Measurements from ENCODE around the gene FOXO6.

FOXO6 gene

GRCh38 chr1:41353744-41354143 is 7.5 kb upstream of the FOXO6 start:
- DNase-seq = peak; percentile 89

- DNase-seq = peak; percentile 42
Measured at GRCh38 chr1:41354956-41355355, 6.3 kb upstream of the FOXO6 start.

DNA sequence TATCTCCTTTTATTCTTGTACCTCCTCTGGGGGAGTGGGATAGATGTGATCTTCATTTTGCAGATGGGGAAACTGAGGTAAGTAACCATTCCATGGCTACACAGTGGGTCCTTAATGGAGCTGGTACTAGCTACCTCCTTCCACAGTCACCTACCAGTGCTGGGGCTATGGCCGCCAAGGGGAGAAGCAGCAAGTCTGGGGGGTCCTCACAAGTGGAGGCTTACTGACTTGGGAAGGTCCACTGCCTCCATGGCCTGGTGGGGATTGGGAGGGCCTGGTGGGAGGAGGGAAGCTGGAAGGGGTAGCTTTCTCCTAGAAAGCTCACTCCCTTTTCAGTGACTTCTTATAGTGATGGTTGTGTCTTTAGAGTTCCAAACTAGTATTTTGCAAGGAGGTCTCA is 5.9 kb upstream of the FOXO6 start:
- no peak for DNase-seq

GRCh38 chr1:41355761-41356160 is 5.5 kb upstream of the FOXO6 start:
- peak; percentile 38 for DNase-seq

GRCh38 chr1:41356752-41357151 is 4.5 kb upstream of the FOXO6 start:
- DNase-seq = no peak

DNA sequence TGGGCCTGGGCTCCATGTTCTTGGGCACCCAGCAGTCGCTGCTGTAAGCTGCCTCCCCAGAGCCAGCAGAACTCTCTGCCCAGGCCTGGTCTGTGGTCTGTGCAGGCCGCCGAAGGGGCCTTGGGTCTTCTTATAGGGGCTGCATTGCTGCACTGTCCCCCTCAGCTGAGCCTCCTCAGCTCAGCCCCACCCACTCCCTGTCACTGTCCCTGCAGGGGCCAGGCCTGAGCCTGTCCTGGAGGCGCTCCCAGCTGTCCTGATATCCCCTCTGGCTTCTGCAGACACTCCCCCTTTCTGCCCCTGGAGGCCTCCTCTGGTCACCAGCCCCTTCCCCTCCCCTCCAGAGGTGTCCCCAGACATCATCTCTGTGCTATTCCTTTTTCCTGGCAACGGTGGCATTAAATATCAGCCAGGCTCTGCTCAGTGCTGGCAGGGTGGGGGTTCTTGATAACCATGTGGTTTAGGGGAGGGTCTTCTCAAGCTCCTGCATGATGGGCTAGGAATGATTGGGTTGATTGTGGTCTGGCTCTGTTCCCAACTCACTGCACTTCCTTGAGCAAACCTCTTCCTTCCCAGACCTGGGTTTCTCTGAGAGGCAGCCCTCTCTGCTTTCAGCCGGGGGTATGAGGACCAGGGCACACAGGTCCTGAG is 3.7 kb upstream of the FOXO6 start:
- DNase-seq = peak; percentile 63

DNA sequence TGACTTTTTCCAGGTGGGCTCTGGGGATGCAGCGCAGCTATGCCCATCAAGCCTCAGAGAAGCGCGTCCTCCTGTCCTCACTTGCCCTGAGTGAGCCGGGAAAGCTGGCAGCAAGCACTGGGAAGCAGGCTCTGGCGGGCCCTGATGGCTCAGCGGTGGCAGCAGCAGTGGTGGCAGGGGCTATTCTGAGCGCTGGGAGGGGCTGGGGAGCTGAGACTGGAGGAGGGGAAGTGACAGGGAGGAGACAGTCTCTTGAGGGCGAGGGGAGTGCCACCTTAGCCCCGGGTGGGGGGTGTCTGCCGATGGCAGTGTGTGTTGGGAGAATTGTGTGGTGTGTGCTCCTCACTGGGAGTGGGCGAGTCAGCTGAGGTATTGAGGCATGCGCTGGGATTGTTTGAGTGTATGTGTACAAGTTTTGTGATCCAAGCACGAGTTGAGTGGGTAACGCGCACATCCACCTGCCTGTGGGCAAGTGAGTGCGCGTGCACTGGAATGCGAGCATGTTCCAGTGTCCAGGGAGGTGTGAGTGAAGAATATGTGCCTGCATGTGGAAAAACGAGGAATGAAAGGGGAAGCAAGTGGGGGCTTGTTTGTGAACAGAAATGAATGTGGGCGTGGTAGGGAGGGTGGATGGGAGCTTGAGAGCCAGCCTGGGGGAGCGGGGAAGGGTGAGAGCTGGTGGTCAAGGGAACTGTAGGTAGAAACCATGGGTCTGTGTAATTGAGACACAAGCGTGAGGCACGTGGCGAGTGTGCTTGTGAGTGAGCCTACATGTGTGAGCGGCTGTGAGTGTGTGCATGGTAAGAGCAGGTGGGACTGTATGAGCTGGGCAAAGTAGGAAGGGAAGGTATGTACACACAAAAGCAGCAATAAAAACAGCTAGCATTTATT is 2.9 kb upstream of the FOXO6 start:
- peak; percentile 66 for DNase-seq

- DNase-seq = peak; percentile 85
Measured at GRCh38 chr1:41359211-41360073, 1.8 kb upstream of the FOXO6 start.

- peak; percentile 82 for DNase-seq
Measured at GRCh38 chr1:41360074-41360785, 1.0 kb upstream of the FOXO6 start.

- peak; percentile 66 for DNase-seq
Measured at GRCh38 chr1:41361495-41362356, 492 bp downstream of the FOXO6 start.

DNA sequence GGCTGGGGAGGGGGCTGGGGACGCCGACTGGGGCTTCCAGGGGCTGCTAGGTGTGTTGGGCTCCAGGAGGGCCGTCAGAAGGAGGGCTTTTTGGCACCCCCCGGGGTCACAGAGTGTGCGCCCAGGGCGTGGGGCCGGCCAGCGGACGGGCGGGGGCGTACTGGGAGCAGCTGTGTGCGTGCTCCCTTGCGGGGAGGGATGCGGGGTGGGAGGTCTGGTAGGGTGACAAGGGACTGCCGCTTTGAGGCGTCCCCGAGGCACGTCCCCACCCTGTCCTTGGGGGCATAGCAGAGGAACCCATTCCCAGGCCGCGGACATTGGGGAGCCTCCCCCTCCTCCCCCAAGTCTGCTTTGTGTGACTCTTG is 1.1 kb downstream of the FOXO6 start:
- no peak for DNase-seq

GRCh38 chr1:41362749-41363590 is 1.7 kb downstream of the FOXO6 start:
- DNase-seq = no peak

DNA sequence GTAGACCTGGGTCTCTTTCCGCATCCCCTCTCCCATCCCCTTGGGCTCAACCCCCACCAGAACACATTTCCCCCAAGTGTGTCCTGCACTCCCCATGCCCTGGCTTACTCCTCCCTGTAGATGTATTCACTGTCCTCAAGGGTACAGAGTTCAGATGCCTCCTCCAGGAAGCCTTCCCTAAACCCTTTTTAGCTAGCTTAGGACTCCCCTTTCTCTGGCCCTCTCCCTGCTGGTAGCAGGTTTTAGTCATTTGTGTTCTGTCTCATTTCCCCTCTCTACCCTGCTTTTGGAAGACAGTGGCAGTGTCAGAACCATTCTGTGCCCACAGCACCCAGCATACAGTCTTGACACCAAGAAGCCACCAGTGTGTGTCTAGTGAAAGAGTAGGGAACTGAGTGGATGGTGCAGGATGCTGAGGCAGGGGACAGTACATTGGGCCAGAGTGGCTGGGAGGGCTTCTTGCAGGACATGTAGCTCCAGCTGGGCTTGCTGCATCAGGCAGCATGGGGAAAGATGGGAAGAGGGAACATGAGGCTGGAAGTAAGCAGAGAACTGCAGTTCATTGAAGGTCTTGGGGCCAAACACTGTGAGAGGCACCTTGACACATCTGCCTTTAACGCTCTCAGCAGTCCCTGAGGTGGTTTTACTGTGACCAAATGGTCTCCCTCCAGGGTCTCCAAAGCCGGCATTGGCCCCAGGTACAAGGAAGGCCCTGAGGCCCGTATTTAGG is 2.5 kb downstream of the FOXO6 start:
- no peak for DNase-seq

DNA sequence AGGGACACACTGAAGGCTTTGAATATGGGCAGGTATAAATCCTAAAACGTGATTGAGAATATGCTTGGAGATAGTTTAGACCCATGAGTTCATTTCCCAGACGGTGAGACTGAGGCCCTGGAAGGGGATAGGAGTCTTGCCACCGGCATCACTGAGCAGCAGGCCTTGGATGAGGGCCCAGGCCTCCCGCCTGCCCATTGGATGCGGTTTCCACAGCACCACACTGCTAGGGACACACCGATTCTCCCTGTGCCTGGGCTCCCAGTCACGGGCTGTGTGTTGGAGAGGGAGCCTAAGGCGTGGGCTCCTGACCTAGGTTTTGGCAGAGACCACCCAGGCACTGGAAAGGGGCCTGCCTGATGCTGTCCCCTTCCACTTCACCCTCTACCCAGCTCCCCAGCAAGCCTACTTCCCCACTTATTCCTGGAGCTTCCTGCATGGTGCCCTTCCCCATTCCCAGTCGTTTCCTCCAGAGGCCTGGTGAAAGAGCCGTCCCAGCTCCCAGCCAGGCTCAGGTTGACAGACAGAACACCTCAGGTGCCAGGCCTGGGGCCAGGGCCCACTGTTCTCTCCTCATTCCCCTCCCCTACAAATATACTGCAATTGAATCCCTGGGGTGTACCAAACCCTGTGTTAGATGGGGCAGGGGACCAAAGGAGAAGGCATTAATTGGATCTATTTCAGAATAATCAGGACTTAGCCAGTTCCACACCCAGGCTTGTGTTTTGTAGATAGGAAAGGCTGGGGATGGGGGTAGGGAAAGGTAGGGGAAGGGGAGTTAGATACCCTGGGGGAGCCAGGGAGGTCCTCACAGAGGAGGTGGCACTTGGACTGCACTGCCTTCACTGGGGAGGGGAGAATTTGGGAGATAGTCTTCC is 3.4 kb downstream of the FOXO6 start:
- DNase-seq = peak; percentile 56

GRCh38 chr1:41365320-41365633 is 4.0 kb downstream of the FOXO6 start:
- no peak for DNase-seq

DNA sequence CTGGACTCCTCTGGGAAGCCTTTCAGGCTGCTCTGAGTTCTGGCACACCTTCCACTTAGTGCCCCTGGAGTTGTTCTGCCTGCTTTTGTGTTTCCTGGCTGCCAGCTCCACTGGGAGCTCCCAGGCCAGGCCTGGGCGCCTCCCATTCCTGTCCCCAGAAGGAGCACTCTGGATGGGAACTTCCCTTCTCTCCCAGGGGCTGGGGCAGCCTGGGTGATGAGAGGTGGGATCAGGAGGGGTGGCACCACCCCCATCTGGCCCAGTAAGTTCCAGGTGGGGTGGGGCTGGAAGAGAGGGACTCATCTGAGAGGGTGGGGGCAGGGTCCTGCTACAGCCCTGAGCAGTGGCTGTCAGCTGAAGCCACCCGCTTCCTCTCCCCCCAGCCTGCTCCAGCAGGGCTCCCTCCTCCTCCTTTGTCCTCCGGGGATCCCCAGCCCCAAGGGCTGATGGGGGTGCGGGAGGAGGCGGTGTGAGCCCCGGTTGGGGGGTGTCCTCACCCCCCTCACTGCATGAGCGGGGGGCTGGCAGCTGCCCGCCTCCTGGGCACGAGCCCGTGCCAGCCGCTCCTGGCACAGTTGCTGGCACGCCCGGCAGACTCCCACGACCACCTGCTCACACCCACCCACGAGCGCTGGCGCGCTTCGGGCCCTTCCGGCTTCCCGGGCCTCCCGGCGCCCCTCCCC is 4.7 kb downstream of the FOXO6 start:
- no peak for DNase-seq

DNA sequence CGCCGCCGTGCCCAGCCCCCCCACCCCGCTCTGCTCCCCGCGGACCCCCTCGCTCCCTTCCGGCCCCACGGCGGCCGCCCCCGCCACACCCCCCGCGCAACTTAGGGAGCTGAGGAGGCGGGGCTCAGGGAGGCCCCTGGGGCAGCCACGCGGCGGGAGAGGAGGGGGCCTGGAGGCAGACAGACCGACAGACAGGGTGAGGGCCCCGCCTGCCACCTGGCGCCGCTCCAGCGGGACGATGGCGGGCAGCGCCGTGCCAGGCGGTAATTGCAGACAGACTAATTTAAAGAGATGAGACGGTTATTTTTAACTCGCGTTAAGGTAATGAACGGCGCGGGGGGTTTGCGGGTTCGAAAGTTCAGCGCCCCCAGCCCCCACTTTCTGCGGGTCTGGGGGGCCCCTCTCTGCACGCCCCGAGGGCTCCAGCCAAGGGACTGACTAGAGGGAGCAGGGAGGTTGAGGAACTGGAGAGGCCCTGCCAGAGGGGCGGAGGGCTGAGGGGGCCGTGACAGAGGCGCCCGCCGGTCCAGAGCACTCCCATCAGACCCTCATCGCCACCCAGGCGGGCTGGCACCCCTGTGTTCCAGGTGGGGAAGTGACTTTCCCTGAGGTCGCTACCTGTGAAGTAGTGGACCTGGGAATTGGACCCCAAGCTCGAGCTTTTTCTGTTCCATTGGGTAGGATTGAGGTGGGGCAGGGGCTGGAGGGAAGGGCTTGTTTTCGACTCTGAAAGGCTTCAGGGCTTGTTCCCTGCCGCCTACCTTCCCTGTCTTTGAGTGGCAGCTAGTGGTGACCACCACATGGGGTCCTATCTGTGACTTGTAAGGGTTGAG is 5.4 kb downstream of the FOXO6 start:
- DNase-seq = no peak

DNA sequence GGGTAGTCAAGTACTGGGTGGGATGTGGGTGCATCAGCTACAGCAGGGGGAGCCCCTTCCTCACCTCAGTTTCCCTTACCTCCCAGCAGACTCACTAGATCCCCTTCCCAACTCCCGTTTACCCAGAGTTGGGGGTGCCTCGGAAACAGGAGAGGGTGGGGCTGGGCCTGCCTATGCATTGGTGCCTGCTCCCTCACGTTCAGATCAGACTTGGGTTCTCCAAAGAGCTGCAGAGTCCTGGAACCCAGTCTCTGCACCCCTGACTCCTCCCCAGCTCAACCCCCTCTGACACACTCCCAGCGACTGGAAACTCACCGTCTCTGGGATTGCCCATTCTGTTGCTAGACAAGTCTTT is 6.0 kb downstream of the FOXO6 start:
- no peak for DNase-seq

Data from islet precursor cell (in vitro differentiated cells).